Measurements from ENCODE around the gene SUN2. TPM values are rescaled to one million over a fixed set of nuclear protein-coding genes. Genes with fewer than 3 reads are reported as not detected.

SUN2 gene
- total RNA-seq, 6 donors from 2014 or later, result 191 to 436 (median 275) TPM

DNA sequence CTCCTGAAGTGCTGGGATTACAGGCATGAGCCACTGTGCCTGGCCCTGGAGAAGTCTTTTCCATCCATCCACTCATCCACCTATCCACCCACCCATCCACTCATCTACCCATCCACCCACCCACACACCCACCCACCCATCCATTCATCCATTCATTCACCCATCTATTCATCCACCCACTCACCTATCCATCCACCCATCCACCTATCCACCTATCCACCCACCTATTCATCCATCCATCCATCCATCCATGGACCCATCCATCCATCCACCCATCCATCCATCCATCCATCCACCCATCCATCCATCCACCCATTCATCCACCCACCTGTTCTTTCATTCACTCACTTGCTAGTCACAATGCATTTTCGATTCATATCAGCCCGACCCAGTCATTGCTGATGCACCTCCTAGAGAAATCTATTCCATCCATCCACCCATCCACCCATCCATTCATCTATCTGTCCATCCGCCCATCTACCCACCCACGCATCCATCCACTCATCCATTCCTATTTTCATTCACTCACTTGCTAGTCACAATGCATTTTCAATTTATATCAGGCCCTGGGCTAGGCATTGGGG lies 17.7 kb upstream of the SUN2 start:
- ATAC-seq (ENCODE audit: low FRiP score in 2 of 2) (no peak), DNase-seq (no peak)
- Histone ChIP-seq H3K36me3 (peaks cover 0 to 5% (median 1%) of the 10 kb centered on the region in 4 donors), H3K9me3 (no peaks in the 10 kb centered on the region), H3K27me3 (no peaks in the 10 kb centered on the region), H3K4me1 (peaks cover 0 to 5% (median 1%) of the 10 kb centered on the region in 4 donors), H3K4me3 (no peak overlapping the region), H3K27ac (no peak overlapping the region)
- 92 to 93% methylated on average over 4 of the region's 4 CpGs for WGBS, 2 donors
- no peak for TF ChIP-seq POLR2A (IDR thresholded peaks at IDR 0.05)

GRCh38 chr22:38772623-38772873 lies 16.8 kb upstream of the SUN2 start:
- 64 to 86% methylated on average over 3 to 8 of the region's 8 CpGs for WGBS, 2 donors
- DNase-seq (no peak), ATAC-seq (ENCODE audit: low FRiP score in 2 of 2) (no peak)
- Histone ChIP-seq H3K27me3 (no peaks in the 10 kb centered on the region), H3K9me3 (no peaks in the 10 kb centered on the region), H3K36me3 (peaks cover 0 to 3% (median 0%) of the 10 kb centered on the region in 4 donors), H3K4me1 (peaks cover 0 to 5% (median 1%) of the 10 kb centered on the region in 4 donors), H3K27ac (no peak overlapping the region), H3K4me3 (no peak overlapping the region)
- no peak for TF ChIP-seq EP300 (IDR thresholded peaks at IDR 0.05)
- TF ChIP-seq CTCF (IDR thresholded peaks at IDR 0.05), result no peak
- TF ChIP-seq POLR2A (IDR thresholded peaks at IDR 0.05), result no peak
- TF ChIP-seq POLR2AphosphoS5 (IDR thresholded peaks at IDR 0.05), result no peak

GRCh38 chr22:38770257-38770949 lies 14.6 kb upstream of the SUN2 start:
- Histone ChIP-seq H3K27ac (no peak overlapping the region), H3K36me3 (no peaks in the 10 kb centered on the region), H3K27me3 (no peaks in the 10 kb centered on the region), H3K4me3 (no peak overlapping the region), H3K4me1 (peaks cover 0 to 10% (median 0%) of the 10 kb centered on the region in 4 donors), H3K9me3 (no peaks in the 10 kb centered on the region)
- no peak for TF ChIP-seq POLR2AphosphoS5 (IDR thresholded peaks at IDR 0.05)
- TF ChIP-seq EP300 (IDR thresholded peaks at IDR 0.05), result no peak
- TF ChIP-seq POLR2A (IDR thresholded peaks at IDR 0.05), result no peak
- TF ChIP-seq CTCF (IDR thresholded peaks at IDR 0.05), result no peak
- 89 to 94% methylated on average over 16 of the region's 16 CpGs for WGBS, 2 donors
- no peak for ATAC-seq (ENCODE audit: low FRiP score in 2 of 2)
- DNase-seq, result no peak

DNA sequence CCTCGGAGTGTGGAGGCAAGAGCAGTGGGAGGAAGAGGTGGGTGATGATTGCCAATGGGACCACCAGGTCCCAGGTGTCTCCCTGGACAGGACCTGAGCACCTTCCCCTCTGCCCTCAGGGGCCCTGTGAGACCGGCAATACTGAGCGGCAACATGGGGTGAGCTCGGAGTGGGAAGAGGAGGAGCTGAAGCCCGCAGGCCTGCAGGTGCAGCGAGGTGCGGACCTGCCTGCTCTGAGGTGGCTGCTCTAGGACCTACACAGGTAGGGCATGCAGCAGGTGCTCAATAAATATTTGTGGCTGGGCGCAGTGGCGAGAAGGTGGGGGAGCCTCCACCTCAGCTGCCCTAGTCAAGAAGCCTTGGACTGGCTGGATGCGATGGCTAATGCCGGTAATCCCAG lies 12.2 kb upstream of the SUN2 start:
- TF ChIP-seq EP300 (IDR thresholded peaks at IDR 0.05) (no peak), POLR2AphosphoS5 (IDR thresholded peaks at IDR 0.05) (no peak), CTCF (IDR thresholded peaks at IDR 0.05) (no peak), POLR2A (IDR thresholded peaks at IDR 0.05) (no peak)
- DNase-seq (no peak), ATAC-seq (ENCODE audit: low FRiP score in 2 of 2) (no peak)
- 93 to 97% methylated on average over 10 to 11 of the region's 11 CpGs for WGBS, 2 donors
- no peaks in the 10 kb centered on the region for H3K36me3 ChIP-seq
- no peak overlapping the region for H3K27ac ChIP-seq
- H3K4me3 ChIP-seq, result no peak overlapping the region
- H3K27me3 ChIP-seq, result no peaks in the 10 kb centered on the region
- no peaks in the 10 kb centered on the region for H3K9me3 ChIP-seq
- H3K4me1 ChIP-seq, result peaks cover 0 to 10% (median 0%) of the 10 kb centered on the region in 4 donors

DNA sequence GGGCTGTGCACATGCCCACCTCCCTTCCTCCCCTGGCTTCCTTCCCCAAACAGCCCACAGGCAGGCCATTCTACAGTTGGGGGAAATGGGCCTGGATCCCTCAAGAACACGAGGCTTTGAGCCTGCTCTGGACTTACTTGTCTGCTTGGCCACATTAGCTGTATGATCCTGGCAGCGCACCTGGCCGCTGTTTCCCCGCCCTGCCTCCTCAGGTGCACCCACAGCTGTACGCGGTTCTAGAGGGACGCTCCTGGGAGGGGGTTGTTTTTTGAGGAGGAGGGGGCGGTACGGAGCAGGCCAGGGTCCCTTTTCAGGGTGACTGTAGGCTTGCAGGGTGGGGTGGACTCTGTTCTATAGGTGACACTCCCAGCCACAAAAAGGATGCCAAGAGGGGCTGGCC lies 11.5 kb upstream of the SUN2 start:
- Histone ChIP-seq H3K4me3 (no peak overlapping the region), H3K4me1 (peaks cover 0 to 10% (median 0%) of the 10 kb centered on the region in 4 donors), H3K36me3 (no peaks in the 10 kb centered on the region), H3K27me3 (peaks cover 0 to 4% (median 0%) of the 10 kb centered on the region in 4 donors), H3K9me3 (no peaks in the 10 kb centered on the region), H3K27ac (no peak overlapping the region)
- 83% methylated on average over 6 to 9 of the region's 9 CpGs for WGBS, 2 donors
- no peak for TF ChIP-seq POLR2AphosphoS5 (IDR thresholded peaks at IDR 0.05)
- no peak for TF ChIP-seq POLR2A (IDR thresholded peaks at IDR 0.05)
- no peak for TF ChIP-seq EP300 (IDR thresholded peaks at IDR 0.05)
- no peak for TF ChIP-seq CTCF (IDR thresholded peaks at IDR 0.05)
- ATAC-seq (ENCODE audit: low FRiP score in 2 of 2) (no peak), DNase-seq (no peak)

Data from upper lobe of left lung (tissue), 6 donors.